K562 (cell line): ENCODE results near the gene DNAAF3. TPM values are rescaled to one million over a fixed set of nuclear protein-coding genes. Genes with fewer than 3 reads are reported as not detected.

Experiments
- C11orf30 ChIP-seq: fragments of 450-650 bp; IDR thresholded peaks from 2 replicates; pipeline ENCODE4 v1.6.1; 2016; ENCODE audit warnings: low read depth, mild to moderate bottlenecking
- CTBP1 ChIP-seq: fragments of 450-650 bp; IDR thresholded peaks from 2 replicates; pipeline ENCODE4 v1.6.1; 2016; ENCODE audit warnings: borderline replicate concordance
- FOXA1 ChIP-seq: fragments of 450-650 bp; IDR thresholded peaks from 2 replicates; pipeline ENCODE4 v1.6.1; 2016; ENCODE audit warnings: mild to moderate bottlenecking, borderline replicate concordance
- MYNN ChIP-seq, 2 experiments: sonication (generic); formaldehyde crosslinking in 1 of 2; IDR thresholded peaks; 2 replicates each; pipeline versions ENCODE4 v1.5.0 to v1.6.1; 2016 to 2020; ENCODE audit warnings: antibody characterized with exemption in 1 of 2, missing genetic modification reagents in 1 of 2
- NR3C1 ChIP-seq: sonication (generic); formaldehyde crosslinking; IDR thresholded peaks from 2 replicates; pipeline ENCODE4 v1.8.1; 2022; ENCODE audit warnings: missing genetic modification reagents
- PML ChIP-seq: IDR thresholded peaks from 2 replicates; pipeline ENCODE4 v1.6.1; 2012; ENCODE audit warnings: low read length, inconsistent platforms
- POLR2A ChIP-seq: fragments of 450-650 bp; conservative IDR thresholded peaks from 2 replicates; pipeline ENCODE4 v1.6.1; 2016
- SIN3A ChIP-seq, 2 experiments: fragments of 150-350 bp in 1 of 2; IDR thresholded peaks; 2 replicates each; pipeline ENCODE4 v1.6.1; 2011 to 2016; ENCODE audit warnings: borderline replicate concordance in 2 of 2, low read depth in 2 of 2, low read length in 2 of 2, mild to moderate bottlenecking in 2 of 2, moderate library complexity in 2 of 2; ENCODE audit not compliant: control insufficient read depth in 1 of 2
- TAF9B ChIP-seq: fragments of 450-650 bp; IDR thresholded peaks from 2 replicates; pipeline ENCODE4 v1.6.1; 2018; ENCODE audit warnings: mild to moderate bottlenecking; ENCODE audit not compliant: partially characterized antibody
- ZKSCAN1 ChIP-seq: fragments of 150-350 bp; IDR thresholded peaks from 2 replicates; pipeline ENCODE4 v1.6.1; 2016; ENCODE audit warnings: low read depth, low read length
- ZKSCAN3 ChIP-seq: fragments of 250-450 bp; sonication (Bioruptor Pico); IDR thresholded peaks from 2 replicates; pipeline ENCODE4 v1.4.0; 2020
- ZKSCAN8 ChIP-seq: fragments of 200-800 bp; sonication (Bioruptor generic); IDR thresholded peaks from 2 replicates; pipeline ENCODE4 v1.6.1; 2016; ENCODE audit warnings: missing genetic modification characterization, missing compliant biosample characterization
- ZNF224 ChIP-seq: sonication (generic); formaldehyde crosslinking; IDR thresholded peaks from 2 replicates; pipeline ENCODE4 v1.8.0; 2022; ENCODE audit warnings: mild to moderate bottlenecking, missing genetic modification reagents
- ZNF3 ChIP-seq: fragments of 250-450 bp; sonication (Bioruptor Pico); IDR thresholded peaks from 2 replicates; pipeline ENCODE4 v1.5.0; 2021; ENCODE audit warnings: mild to moderate bottlenecking, moderate library complexity
- ZNF764 ChIP-seq: fragments of 250-450 bp; sonication (Bioruptor Pico); IDR thresholded peaks from 2 replicates; pipeline ENCODE4 v1.4.0; 2020; ENCODE audit warnings: low read depth, mild to moderate bottlenecking, moderate library complexity
- polyA plus RNA-seq, 8 experiments: library from polyadenylated mRNA; depleted of rRNA in 4 of 8; stranded (reverse) in 5 of 8; unstranded in 3 of 8; fragments of >200 nt; fragmentation: Nextera tagmentation in 2 of 8; fragmentation: Illumina TruSeq in 1 of 8; extraction: Ambion mirVana in 2 of 8; extraction: Trizol in 1 of 8; gene quantifications; 2 replicates each; pipeline versions ENCODE4 v1.2.1 to v1.2.3, GENCODE V29; 2011 to 2014; ENCODE audit warnings: inconsistent platforms in 1 of 8, missing spikeins in 1 of 8
- total RNA-seq, 7 experiments: library from RNA; depleted of rRNA in 6 of 7; stranded (reverse); fragments of >200 nt in 6 of 7; fragmentation: Illumina TruSeq in 2 of 7; extraction: Trizol in 2 of 7; gene quantifications; 2 replicates each; pipeline versions ENCODE4 v1.2.1 to v1.2.3, GENCODE V29; 2011 to 2021; ENCODE audit warnings: low replicate concordance in 1 of 7
- TF ChIP-seq, protein P1 (sequence below): fragments of 250-450 bp; sonication (Bioruptor Pico); IDR thresholded peaks from 2 replicates; pipeline ENCODE4 v1.8.0; 2021; ENCODE audit warnings: moderate library complexity, mild to moderate bottlenecking, inconsistent platforms
- TF ChIP-seq, protein P2 (sequence below), 2 experiments: fragments of 450-650 bp; IDR thresholded peaks; 2 replicates each; pipeline ENCODE4 v1.6.1; 2016
- TF ChIP-seq, protein P3 (sequence below): fragments of 250-450 bp; sonication (Bioruptor Pico); IDR thresholded peaks from 2 replicates; pipeline ENCODE4 v1.4.0; 2020; ENCODE audit warnings: borderline replicate concordance
- TF ChIP-seq, protein P4 (sequence below): fragments of 450-650 bp; IDR thresholded peaks from 2 replicates; pipeline ENCODE4 v1.6.1; 2017; ENCODE audit warnings: mild to moderate bottlenecking, moderate library complexity

Gene DNAAF3
- total and polyA plus RNA-seq, 9 of the 15 experiments (the other 6 are each of a cell fraction or from before 2014, with no cell fraction given), result 21.6 to 61.5 (median 43.0) TPM

DNA sequence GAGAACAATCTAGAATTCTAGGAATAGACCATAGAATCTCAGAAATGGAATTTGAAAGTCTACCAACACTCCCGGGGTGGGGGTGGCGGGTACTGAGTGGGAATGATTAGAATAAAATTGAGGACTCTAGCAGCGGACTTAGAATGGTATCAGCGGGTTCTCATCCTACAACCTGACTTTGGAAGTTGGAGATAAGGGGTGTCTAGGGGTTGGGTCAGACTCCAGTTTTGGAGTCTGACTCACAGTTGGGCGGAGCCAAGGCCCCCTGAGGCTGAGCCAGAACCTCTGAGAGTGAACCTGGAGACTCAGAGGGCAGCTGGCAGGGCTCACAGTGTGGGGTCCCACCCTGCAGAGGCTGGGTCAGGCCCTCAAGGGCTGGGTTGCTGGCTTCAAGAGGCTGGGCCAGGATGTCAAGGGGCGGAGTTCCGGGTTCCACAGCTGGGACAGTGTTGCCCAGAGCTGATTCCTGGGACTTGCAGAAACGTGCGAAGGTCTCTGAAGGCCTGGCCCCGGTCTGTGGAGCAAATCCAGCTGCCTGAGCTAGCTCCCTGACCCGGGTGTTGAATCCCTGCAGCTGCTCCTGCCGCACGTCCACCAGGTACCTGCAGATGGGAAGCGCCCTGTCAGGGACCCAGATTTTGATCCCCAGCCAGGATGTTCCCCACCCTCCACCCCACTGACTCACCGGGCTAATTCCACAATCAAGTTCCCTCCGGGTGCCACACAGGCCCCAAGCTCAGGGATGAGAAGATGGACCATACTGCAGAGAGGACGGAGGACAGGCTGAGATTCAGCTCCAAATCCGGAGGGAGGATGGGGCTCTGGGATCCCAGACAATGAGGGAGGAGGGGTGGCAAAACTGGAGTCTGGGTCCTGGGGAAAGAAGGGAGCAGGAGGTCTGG is 7.3 kb downstream of the DNAAF3 start (continued):
- TF ChIP-seq PML (peak; percentile 71), CTBP1 (peak; percentile 84), C11orf30 (no peak), ZKSCAN8 (CRISPR knock-in tag) (no peak), TAF9B (no peak), ZNF3 (CRISPR knock-in tag) (no peak), ZNF764 (CRISPR knock-in tag) (no peak), SIN3A (IDR thresholded peaks at IDR 0.05; ENCODE audit: borderline replicate concordance in 2 of 2, control insufficient read depth in 1 of 2, low read depth in 2 of 2, low read length in 2 of 2) (peak; percentile 49 to 70; a peak in 1 of 4 replicates), ZNF224 (CRISPR knock-in tag) (no peak), ZKSCAN3 (CRISPR knock-in tag) (no peak), FOXA1 (no peak), POLR2A (peak; percentile 61), ZKSCAN1 (peak; percentile 29; the same call in 1 of the 2 replicates), MYNN (IDR thresholded peaks at IDR 0.05) (no peak; the same call in 1 of the 2 replicates), MYNN (CRISPR knock-in tag; IDR thresholded peaks at IDR 0.05) (no peak), NR3C1 (CRISPR knock-in tag) (no peak)
- TF ChIP-seq, protein P1, sequence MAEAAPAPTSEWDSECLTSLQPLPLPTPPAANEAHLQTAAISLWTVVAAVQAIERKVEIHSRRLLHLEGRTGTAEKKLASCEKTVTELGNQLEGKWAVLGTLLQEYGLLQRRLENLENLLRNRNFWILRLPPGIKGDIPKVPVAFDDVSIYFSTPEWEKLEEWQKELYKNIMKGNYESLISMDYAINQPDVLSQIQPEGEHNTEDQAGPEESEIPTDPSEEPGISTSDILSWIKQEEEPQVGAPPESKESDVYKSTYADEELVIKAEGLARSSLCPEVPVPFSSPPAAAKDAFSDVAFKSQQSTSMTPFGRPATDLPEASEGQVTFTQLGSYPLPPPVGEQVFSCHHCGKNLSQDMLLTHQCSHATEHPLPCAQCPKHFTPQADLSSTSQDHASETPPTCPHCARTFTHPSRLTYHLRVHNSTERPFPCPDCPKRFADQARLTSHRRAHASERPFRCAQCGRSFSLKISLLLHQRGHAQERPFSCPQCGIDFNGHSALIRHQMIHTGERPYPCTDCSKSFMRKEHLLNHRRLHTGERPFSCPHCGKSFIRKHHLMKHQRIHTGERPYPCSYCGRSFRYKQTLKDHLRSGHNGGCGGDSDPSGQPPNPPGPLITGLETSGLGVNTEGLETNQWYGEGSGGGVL (CRISPR knock-in tag), result no peak
- TF ChIP-seq, protein P2, sequence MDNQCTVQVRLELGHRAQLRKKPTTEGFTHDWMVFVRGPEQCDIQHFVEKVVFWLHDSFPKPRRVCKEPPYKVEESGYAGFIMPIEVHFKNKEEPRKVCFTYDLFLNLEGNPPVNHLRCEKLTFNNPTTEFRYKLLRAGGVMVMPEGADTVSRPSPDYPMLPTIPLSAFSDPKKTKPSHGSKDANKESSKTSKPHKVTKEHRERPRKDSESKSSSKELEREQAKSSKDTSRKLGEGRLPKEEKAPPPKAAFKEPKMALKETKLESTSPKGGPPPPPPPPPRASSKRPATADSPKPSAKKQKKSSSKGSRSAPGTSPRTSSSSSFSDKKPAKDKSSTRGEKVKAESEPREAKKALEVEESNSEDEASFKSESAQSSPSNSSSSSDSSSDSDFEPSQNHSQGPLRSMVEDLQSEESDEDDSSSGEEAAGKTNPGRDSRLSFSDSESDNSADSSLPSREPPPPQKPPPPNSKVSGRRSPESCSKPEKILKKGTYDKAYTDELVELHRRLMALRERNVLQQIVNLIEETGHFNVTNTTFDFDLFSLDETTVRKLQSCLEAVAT (IDR thresholded peaks at IDR 0.05), result no peak
- TF ChIP-seq, protein P3, sequence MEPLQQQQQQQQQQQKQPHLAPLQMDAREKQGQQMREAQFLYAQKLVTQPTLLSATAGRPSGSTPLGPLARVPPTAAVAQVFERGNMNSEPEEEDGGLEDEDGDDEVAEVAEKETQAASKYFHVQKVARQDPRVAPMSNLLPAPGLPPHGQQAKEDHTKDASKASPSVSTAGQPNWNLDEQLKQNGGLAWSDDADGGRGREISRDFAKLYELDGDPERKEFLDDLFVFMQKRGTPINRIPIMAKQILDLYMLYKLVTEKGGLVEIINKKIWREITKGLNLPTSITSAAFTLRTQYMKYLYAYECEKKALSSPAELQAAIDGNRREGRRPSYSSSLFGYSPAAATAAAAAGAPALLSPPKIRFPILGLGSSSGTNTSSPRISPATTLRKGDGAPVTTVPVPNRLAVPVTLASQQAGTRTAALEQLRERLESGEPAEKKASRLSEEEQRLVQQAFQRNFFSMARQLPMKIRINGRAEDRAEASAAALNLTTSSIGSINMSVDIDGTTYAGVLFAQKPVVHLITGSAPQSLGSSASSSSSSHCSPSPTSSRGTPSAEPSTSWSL (CRISPR knock-in tag), result no peak
- TF ChIP-seq, protein P4, sequence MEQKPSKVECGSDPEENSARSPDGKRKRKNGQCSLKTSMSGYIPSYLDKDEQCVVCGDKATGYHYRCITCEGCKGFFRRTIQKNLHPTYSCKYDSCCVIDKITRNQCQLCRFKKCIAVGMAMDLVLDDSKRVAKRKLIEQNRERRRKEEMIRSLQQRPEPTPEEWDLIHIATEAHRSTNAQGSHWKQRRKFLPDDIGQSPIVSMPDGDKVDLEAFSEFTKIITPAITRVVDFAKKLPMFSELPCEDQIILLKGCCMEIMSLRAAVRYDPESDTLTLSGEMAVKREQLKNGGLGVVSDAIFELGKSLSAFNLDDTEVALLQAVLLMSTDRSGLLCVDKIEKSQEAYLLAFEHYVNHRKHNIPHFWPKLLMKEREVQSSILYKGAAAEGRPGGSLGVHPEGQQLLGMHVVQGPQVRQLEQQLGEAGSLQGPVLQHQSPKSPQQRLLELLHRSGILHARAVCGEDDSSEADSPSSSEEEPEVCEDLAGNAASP, result no peak
